HG02981 (cell line): Measurements from ENCODE around the gene AARS1.
A peak's percentile ranks its signal among the peaks of the same experiment; 100 is the strongest.
"Not testable (repeated sequence)": the region's sequence is repeated elsewhere in the genome, so short reads cannot be mapped to it uniquely, and the experiment has no call there.

ENCODE experiments used
- ATAC-seq: cut with Tn5 transposase; IDR thresholded peaks from one replicate; pipeline ENCODE4 v1.9.1; 2021; ENCODE audit warnings: mild to moderate bottlenecking, moderate library complexity; ENCODE audit not compliant: unreplicated experiment

The AARS1 gene

DNA sequence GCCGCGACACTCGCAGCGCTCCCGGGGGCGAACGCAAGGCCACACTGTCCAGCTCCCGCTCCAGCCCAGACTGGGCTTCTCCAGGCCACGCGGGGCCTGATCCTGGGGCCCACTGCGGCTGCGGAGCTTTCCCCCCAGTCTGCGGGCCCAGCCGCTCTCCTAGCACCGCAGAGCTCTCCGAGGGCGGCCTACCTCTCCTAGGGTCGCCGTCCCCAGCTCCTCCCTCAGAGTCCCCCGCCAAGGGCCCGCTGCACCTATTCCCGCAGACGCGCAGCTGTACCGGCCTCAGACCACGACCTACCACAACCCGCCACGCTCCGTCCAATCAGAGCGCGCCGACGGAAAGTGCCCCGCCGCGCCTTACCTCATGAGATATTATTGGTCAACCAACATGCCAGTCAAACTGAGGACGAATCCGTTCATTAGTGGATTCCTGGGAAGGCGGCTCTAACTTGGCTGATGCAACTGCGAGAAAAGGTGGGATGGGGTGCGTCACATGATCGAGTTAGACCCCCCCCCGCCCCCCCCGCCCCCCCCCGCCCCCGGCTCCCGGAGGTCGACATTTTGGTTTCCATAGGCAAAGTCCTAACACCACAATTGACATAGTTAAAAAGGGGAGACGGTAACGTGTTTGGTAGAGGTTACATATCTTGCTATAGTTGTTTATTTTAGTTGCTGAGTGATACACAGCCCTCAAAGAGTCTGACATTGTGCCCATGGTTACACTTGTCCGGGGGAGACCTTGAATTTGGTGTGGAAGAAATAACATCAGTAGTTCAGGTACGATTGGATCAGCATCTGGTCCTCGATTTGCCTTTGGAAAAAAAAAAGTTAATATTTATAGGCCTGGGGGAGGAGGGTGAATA lies at the start of gene AARS1:
TSS of gene AARS1 (minus strand) at position 278 of the 866 bp plus-strand sequence. CDS start 6,743 bp downstream, outside the sequence.
- peak; percentile 98 for ATAC-seq

DNA sequence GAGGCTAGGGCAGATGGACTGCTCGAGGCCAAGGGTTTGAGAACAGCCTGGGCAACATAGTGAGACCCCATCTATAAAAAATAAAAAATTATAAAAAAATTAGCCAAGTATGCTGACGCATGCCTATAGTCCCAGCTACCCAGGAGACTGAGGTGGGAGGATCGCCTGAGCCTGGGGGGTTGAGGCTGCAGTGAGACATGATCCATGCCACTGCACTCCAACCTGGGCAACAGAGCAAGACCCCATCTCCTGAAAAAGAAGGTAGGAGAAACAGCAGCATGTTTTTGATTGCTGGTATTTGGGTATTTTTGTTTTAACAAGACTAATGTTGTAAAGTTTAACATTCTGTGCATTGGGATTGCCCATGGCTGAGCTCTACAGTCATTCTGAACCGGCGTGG lies 48.5 kb upstream of the AARS1 start:
- ATAC-seq: no peak

DNA sequence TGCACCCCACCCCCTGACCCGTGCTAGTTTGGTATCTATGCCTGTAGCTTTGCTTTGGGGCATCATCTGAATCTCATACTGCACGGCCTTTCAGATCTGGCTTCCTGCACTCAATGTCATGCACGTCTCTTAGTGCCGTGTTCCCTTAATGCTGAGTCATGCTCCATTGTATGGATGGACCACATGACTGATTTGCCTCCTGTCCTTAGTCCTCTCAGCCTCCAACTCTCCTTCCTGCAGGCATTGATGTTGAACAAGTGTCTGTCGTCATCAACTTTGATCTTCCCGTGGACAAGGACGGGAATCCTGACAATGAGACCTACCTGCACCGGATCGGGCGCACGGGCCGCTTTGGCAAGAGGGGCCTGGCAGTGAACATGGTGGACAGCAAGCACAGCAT lies 43.4 kb upstream of the AARS1 start:
- ATAC-seq: not testable (repeated sequence)

- no peak for ATAC-seq
These were observed 42.5 kb upstream of the AARS1 start for GRCh38 chr16:70331588-70332358.

DNA sequence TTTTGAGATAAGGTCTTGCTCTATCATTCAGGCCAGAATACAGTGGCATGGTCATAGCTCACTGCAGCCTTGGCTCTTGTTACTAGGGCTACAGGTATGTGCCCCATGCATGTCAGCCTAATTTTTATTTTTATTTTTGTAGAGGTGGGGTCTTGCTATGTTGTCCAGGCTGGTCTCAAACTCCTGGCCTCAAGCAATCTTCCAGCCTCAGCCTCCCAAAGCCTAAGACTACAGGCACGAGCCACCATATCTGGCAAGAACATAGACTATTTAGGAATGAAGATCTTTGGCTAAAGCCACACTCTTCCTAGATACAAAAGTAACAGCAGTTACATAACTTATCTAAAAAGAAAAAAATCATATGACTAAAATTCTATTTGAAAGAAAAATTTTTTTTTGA lies 41.8 kb upstream of the AARS1 start:
- ATAC-seq: no peak

DNA sequence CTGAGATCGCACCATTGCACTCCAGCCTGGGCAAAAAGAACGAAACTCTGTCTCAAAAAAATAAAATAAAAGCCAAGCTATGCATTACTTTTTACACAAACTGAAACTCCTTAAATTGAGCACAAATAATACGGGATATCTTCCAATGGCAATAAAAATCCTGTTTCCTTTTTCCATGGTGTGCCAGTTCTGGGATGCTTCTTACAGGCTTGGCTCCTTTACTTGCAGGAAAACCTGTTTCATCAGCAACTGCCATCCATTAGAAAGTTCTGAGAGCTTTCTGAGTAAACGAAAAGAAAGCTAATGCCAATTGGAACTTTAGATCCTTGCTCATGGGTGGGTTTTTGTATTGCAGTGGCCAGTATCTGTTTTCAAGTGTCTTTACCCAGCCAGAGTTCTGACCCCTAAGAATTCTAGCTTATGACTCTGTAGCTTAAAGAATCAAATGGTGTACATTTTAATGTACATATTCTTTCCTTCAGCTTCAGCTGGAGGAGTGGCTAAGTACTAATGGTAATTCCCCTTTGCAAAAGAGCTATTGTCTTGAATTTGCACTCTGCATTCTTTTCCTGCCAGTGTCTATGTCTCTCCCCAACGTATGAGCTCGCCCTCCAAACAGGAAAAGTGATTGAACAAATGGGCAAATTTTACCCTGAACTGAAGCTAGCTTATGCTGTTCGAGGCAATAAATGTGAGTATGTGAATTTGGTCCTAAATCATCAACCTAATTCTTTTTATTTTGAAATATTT lies 35.9 kb upstream of the AARS1 start:
- ATAC-seq: no peak

DNA sequence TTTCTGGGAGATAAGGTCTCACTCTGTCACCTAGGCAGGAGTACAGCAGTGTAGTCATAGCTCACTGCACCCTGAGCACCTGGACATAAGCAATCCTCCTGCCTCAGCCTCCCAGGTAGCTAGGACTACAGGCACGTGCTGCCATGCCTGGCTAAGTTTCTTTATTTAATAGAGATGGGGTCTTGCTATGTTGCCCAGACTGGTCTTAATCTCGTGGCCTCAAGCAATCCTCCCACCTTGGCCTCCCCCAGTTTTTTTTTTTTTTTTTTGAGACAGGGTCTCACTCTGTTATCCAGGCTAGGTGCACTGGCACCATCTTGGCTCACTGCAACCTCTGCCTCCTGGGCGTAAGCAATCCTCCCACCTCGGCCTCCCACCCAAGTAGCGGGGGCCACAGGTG lies 30.8 kb upstream of the AARS1 start:
- no peak for ATAC-seq

DNA sequence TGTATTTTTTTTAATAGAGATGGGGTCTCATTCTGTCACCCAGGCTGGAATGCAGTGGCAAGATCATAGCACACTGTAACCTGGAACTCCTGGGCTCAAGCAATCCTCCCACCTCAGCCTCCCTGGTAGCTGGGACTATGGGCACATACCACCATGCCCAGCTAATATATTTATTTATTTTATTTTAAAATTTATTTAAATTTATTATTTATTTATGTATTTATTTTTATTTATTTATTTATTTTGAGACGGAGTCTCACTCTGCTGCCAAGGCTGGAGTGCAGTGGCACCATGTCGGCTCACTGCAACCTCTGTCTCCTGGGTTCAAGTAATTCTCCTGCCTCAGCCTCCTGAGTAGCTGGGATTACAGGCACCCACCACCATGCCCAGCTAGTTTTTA lies 18.4 kb upstream of the AARS1 start:
- not testable (repeated sequence) for ATAC-seq

GRCh38 chr16:70306880-70307279 lies 17.6 kb upstream of the AARS1 start:
- no peak for ATAC-seq

GRCh38 chr16:70304892-70305448 lies 15.7 kb upstream of the AARS1 start:
- ATAC-seq: no peak

GRCh38 chr16:70302745-70303144 lies 13.4 kb upstream of the AARS1 start:
- no peak for ATAC-seq

DNA sequence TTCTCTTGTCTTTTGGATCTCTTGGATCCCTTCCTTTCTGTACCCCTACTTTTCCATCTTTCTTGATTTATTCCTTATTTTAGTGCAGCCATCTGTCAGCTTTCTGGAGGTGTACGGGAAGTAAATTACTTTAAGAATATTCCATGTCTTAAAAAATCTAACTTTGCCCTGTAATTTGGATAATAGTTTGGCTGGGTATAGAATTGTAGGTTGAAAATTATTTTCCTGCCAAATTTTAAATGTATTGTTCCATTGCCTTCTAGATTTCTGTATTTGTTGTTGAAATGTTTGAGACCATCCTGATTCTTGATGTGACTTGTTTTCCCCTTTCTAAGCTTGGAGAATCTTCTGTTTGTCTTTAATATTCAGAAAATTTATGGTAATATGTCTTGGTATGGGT lies 11.8 kb upstream of the AARS1 start:
- no peak for ATAC-seq

- peak; percentile 87 for ATAC-seq
These were observed 10.0 kb upstream of the AARS1 start, which contains the start of gene DDX19B for GRCh38 chr16:70298988-70299938. TSS of gene DDX19B (plus strand) at chr16:70299186. CDS start at chr16:70299298, 112 bp downstream.

DNA sequence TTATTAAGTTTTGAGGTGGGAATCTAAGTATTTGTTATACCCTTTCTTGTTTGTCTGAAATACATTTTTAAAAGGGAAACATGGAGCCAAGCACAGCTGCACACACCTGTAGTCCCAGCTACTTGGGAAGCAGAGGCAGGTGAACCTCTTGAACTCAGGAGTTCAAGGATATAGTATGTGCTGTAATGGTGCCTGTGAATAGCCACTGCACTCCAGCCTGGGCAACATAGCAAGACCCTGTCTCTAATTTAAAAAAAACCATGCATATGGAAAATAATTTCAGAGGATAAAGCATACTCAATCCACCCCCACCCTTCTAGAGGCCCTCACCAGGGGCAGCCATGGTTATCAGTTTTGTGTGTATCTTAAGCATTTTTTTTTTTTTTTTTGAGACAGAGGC lies 6.3 kb upstream of the AARS1 start:
- no peak for ATAC-seq

- no peak for ATAC-seq
These were observed 5.2 kb upstream of the AARS1 start for GRCh38 chr16:70294385-70295025.

GRCh38 chr16:70292148-70292547 lies 2.8 kb upstream of the AARS1 start:
- not testable (repeated sequence) for ATAC-seq

GRCh38 chr16:70290949-70291519 lies 1.7 kb upstream of the AARS1 start:
- ATAC-seq: no peak

GRCh38 chr16:70287304-70287971 lies 1.9 kb downstream of the AARS1 start:
- ATAC-seq: not testable (repeated sequence)
